ENCODE measurements around the gene SYT10. TPM values are rescaled to one million over a fixed set of nuclear protein-coding genes. Genes with fewer than 3 reads are reported as not detected.
"Not testable (repeated sequence)": the region's sequence is repeated elsewhere in the genome, so short reads cannot be mapped to it uniquely, and the experiment has no call there.

The SYT10 gene
- total RNA-seq, 2 experiments from 2014 or later, result not detected

DNA sequence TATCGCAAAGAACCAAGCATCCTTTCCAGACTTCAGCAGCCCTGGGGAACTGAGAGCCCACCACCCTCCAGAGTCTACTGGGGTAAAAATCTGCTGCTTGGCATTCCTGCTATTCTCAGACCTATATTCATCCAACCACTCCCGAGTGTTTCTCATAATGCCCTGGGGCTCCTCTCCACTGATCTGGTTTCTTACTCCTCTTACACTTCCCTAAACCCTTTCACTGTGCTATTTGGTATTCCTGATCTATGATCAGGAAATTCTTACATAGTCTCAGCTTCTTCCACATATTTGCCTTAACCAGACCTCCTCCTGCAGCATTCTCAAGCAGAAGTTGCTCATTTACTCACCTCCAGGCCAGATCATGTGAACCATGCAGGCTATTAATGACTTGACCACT, 82.4 kb downstream of the SYT10 start:
- Mint-ChIP-seq H3K9me3 (no peaks in the 10 kb centered on the region), H3K4me1 (ENCODE audit: low read depth) (no peaks in the 10 kb centered on the region), H3K4me3 (no peak overlapping the region), H3K27me3 (no peaks in the 10 kb centered on the region), H3K36me3 (ENCODE audit: low read depth) (no peaks in the 10 kb centered on the region), H3K27ac (no peak overlapping the region)
- TF ChIP-seq, protein P1, sequence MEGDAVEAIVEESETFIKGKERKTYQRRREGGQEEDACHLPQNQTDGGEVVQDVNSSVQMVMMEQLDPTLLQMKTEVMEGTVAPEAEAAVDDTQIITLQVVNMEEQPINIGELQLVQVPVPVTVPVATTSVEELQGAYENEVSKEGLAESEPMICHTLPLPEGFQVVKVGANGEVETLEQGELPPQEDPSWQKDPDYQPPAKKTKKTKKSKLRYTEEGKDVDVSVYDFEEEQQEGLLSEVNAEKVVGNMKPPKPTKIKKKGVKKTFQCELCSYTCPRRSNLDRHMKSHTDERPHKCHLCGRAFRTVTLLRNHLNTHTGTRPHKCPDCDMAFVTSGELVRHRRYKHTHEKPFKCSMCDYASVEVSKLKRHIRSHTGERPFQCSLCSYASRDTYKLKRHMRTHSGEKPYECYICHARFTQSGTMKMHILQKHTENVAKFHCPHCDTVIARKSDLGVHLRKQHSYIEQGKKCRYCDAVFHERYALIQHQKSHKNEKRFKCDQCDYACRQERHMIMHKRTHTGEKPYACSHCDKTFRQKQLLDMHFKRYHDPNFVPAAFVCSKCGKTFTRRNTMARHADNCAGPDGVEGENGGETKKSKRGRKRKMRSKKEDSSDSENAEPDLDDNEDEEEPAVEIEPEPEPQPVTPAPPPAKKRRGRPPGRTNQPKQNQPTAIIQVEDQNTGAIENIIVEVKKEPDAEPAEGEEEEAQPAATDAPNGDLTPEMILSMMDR (IDR thresholded peaks at IDR 0.05), result no peak
- ChIA-PET CTCF (no interaction called here), POLR2A (no interaction called here)
- no peak overlapping the region for H3K4me3 ChIP-seq (ENCODE audit: low read length)
- no peaks in the 10 kb centered on the region for H3K4me1 ChIP-seq (ENCODE audit: insufficient read depth, low read length)
- no peak for DNase-seq
- intact Hi-C loops (cut with DNase I, micrococcal nuclease), result no loop called here
- H3K9me3 ChIP-seq (ENCODE audit: control insufficient read depth in 1 of 2, insufficient read depth in 1 of 2, low read length in 2 of 2), result no peaks in the 10 kb centered on the region
- no peaks in the 10 kb centered on the region for H3K36me3 ChIP-seq (ENCODE audit: insufficient read depth, low read length)
- no peak overlapping the region for H3K27ac ChIP-seq (ENCODE audit: low read depth in 1 of 2, low read length in 2 of 2)
- no peaks in the 10 kb centered on the region for H3K27me3 ChIP-seq (ENCODE audit: control insufficient read depth in 1 of 2, insufficient read depth in 2 of 2, low read length in 2 of 2)
- ATAC-seq (ENCODE audit: poor library complexity), result no peak

DNA sequence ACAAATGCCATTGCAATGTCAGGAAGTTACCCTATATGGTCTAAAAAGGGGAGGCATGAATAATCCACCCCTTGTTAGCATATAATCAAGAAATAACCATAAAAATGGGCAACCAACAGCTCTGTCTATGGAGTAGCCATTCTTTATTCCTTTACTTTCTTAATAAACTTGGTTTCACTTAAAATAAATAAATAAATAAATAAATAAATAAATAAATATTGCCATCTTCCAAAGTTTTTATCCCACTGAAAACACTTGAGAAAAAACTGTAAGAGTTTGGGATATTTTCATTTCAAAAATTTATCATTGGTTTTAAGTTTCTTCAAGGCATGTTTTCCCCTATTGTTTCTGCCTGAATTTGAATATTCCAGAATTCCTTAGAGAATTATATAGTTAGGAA, 89.8 kb downstream of the SYT10 start:
- H3K27ac Mint-ChIP-seq, result no peak overlapping the region
- no peaks in the 10 kb centered on the region for H3K27me3 Mint-ChIP-seq
- ChIA-PET POLR2A (no interaction called here), CTCF (no interaction called here)
- Histone ChIP-seq H3K27me3 (ENCODE audit: control insufficient read depth in 1 of 2, insufficient read depth in 2 of 2, low read length in 2 of 2) (no peaks in the 10 kb centered on the region), H3K4me3 (ENCODE audit: low read length) (no peak overlapping the region), H3K9me3 (ENCODE audit: control insufficient read depth in 1 of 2, insufficient read depth in 1 of 2, low read length in 2 of 2) (peaks cover 0 to 4% of the 10 kb centered on the region in 2 experiments), H3K4me1 (ENCODE audit: insufficient read depth, low read length) (no peaks in the 10 kb centered on the region), H3K27ac (ENCODE audit: low read depth in 1 of 2, low read length in 2 of 2) (no peak overlapping the region), H3K36me3 (ENCODE audit: insufficient read depth, low read length) (no peaks in the 10 kb centered on the region)
- peaks cover 3% of the 10 kb centered on the region for H3K9me3 Mint-ChIP-seq
- H3K36me3 Mint-ChIP-seq (ENCODE audit: low read depth), result no peaks in the 10 kb centered on the region
- TF ChIP-seq, protein P1 (IDR thresholded peaks at IDR 0.05), result no peak
- no peaks in the 10 kb centered on the region for H3K4me1 Mint-ChIP-seq (ENCODE audit: low read depth)
- no peak for ATAC-seq (ENCODE audit: poor library complexity)
- no peak for DNase-seq
- intact Hi-C loops (cut with DNase I, micrococcal nuclease), result no loop called here
- no peak overlapping the region for H3K4me3 Mint-ChIP-seq

DNA sequence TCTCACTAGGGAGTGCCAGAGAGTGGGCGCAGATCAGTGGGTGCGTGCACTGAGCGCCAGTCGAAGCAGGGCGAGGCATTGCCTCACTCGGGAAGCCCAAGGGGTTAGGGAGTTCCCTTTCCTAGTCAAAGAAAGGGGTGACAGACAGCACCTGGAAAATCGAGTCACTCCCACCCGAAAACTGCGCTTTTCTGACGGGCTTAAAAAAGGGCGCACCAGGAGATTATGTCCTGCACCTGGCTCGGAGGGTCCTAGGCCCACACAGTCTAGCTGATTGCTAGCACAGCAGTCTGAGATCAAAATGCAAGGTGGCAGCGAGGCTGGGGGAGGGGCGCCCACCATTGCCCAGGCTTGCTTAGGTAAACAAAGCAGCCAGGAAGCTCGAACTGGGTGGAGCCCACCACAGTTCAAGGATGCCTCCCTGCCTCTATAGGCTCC, 107.6 kb downstream of the SYT10 start:
- POLR2A ChIA-PET, result not testable (repeated sequence)

DNA sequence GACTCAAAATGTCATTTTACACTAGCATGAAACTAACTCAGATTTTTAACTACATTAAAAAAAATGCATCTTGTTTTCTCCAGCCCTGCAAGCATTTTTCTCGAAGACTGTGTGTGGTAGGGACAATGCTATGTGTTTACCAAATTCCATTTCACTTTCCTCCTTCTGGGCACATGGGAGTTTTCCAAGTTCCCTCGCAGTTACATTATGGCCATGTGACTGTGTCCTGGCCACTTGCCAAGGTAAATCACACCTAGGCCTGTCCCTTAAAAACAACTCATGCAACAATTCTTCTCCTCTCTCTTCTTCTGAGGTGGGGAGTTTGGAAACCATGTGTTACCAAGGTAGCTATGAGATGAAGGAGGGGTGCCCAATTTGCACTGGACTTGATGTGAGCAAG, 108.7 kb downstream of the SYT10 start:
- H3K4me3 Mint-ChIP-seq, result no peak overlapping the region
- TF ChIP-seq, protein P1 (IDR thresholded peaks at IDR 0.05), result no peak
- H3K9me3 ChIP-seq (ENCODE audit: control insufficient read depth in 1 of 2, insufficient read depth in 1 of 2, low read length in 2 of 2), result peaks cover 0 to 8% of the 10 kb centered on the region in 2 experiments
- no peaks in the 10 kb centered on the region for H3K4me1 Mint-ChIP-seq (ENCODE audit: low read depth)
- H3K36me3 Mint-ChIP-seq (ENCODE audit: low read depth), result no peaks in the 10 kb centered on the region
- CTCF ChIA-PET, result no interaction called here
- no peaks in the 10 kb centered on the region for H3K27me3 Mint-ChIP-seq
- H3K36me3 ChIP-seq (ENCODE audit: insufficient read depth, low read length), result no peaks in the 10 kb centered on the region
- POLR2A ChIA-PET, result no interaction called here
- no peak for ATAC-seq (ENCODE audit: poor library complexity)
- H3K27me3 ChIP-seq (ENCODE audit: control insufficient read depth in 1 of 2, insufficient read depth in 2 of 2, low read length in 2 of 2), result no peaks in the 10 kb centered on the region
- no peak overlapping the region for H3K27ac Mint-ChIP-seq
- H3K4me3 ChIP-seq (ENCODE audit: low read length), result no peak overlapping the region
- intact Hi-C loops (cut with DNase I, micrococcal nuclease), result no loop called here
- no peaks in the 10 kb centered on the region for H3K4me1 ChIP-seq (ENCODE audit: insufficient read depth, low read length)
- no peak for DNase-seq
- no peaks in the 10 kb centered on the region for H3K9me3 Mint-ChIP-seq
- H3K27ac ChIP-seq (ENCODE audit: low read depth in 1 of 2, low read length in 2 of 2), result no peak overlapping the region

More for the DNA sequence above, 107.6 kb downstream of the SYT10 start:
- ATAC-seq (ENCODE audit: poor library complexity); CTCF ChIA-PET; H3K4me3 ChIP-seq (ENCODE audit: low read length); H3K9me3 ChIP-seq (ENCODE audit: control insufficient read depth in 1 of 2, insufficient read depth in 1 of 2, low read length in 2 of 2); intact Hi-C loops (cut with DNase I, micrococcal nuclease); H3K36me3 ChIP-seq (ENCODE audit: insufficient read depth, low read length); DNase-seq; H3K27ac Mint-ChIP-seq; H3K4me1 Mint-ChIP-seq (ENCODE audit: low read depth); H3K27me3 ChIP-seq (ENCODE audit: control insufficient read depth in 1 of 2, insufficient read depth in 2 of 2, low read length in 2 of 2); H3K27me3 Mint-ChIP-seq; H3K36me3 Mint-ChIP-seq (ENCODE audit: low read depth); H3K9me3 Mint-ChIP-seq; H3K27ac ChIP-seq (ENCODE audit: low read depth in 1 of 2, low read length in 2 of 2); H3K4me3 Mint-ChIP-seq; H3K4me1 ChIP-seq (ENCODE audit: insufficient read depth, low read length): not testable (repeated sequence)
